ENCODE measurements around the gene TMEM101. TPM values are rescaled to one million over a fixed set of nuclear protein-coding genes. Genes with fewer than 3 reads are reported as not detected.

TMEM101 gene
- total RNA-seq, 1 experiment from 2014 or later = 18.6 TPM

GRCh38 chr17:43978078-43978477 lies 36.7 kb downstream of the TMEM101 start:
- no peak overlapping the region for H3K27ac Mint-ChIP-seq
- TF ChIP-seq CTCF (conservative IDR thresholded peaks at IDR 0.05) = no peak
- no peak overlapping the region for H2BK15ac ChIP-seq (ENCODE audit: low read depth, low read length)
- H3K4me3 Mint-ChIP-seq = no peak overlapping the region
- no peak overlapping the region for H2BK120ac ChIP-seq (ENCODE audit: low read depth, low read length, poor library complexity, severe bottlenecking)
- H3K27me3 ChIP-seq (ENCODE audit: insufficient read depth, low read length) = peaks cover 3% of the 10 kb centered on the region; the same call in 1 of the 2 replicates
- H4K8ac ChIP-seq (replicated peaks; ENCODE audit: insufficient read length, low read depth, low read length) = no peak overlapping the region
- no peak overlapping the region for H3T11ph ChIP-seq (ENCODE audit: low read length)
- peaks cover 2% of the 10 kb centered on the region for H3K23me2 ChIP-seq (ENCODE audit: insufficient read length, low read depth, low read length, poor library complexity, severe bottlenecking)
- H2BK20ac ChIP-seq (ENCODE audit: low read depth, low read length, poor library complexity, severe bottlenecking) = no peak overlapping the region
- H2AK5ac ChIP-seq (ENCODE audit: insufficient read length, low read length) = no peak overlapping the region
- no peaks in the 10 kb centered on the region for H3K36me3 Mint-ChIP-seq (ENCODE audit: insufficient read depth in 1 of 3, low read depth in 3 of 3)
- no peak overlapping the region for H3K4me2 ChIP-seq (ENCODE audit: insufficient read depth, insufficient read length, low read length)
- H3K27me3 Mint-ChIP-seq (ENCODE audit: low read depth) = peaks cover 60% of the 10 kb centered on the region
- H3K9ac ChIP-seq (ENCODE audit: extremely low read depth, insufficient read length, low read length) = no peak overlapping the region
- H4K91ac ChIP-seq (ENCODE audit: insufficient read length, low read depth, low read length) = no peak overlapping the region
- no peak overlapping the region for H2AFZ ChIP-seq (ENCODE audit: low read length)
- H4K5ac ChIP-seq (ENCODE audit: insufficient read length, low read depth, low read length) = no peak overlapping the region
- no peak overlapping the region for H3K56ac ChIP-seq (ENCODE audit: insufficient read length, low read depth, low read length)
- H3K14ac ChIP-seq (ENCODE audit: insufficient read depth, low read length) = no peak overlapping the region
- H2BK5ac ChIP-seq (ENCODE audit: insufficient read length, low read length) = no peak overlapping the region
- no peak overlapping the region for H3K27ac ChIP-seq (ENCODE audit: insufficient read length, low read depth, low read length)
- no peak overlapping the region for H3K4ac ChIP-seq (ENCODE audit: low read depth, low read length)
- no peak for DNase-seq
- H3K23ac ChIP-seq (ENCODE audit: insufficient read length, low read depth, low read length) = no peak overlapping the region
- H3K9me3 ChIP-seq (ENCODE audit: control insufficient read depth, low read depth, low read length) = no peaks in the 10 kb centered on the region
- H4K20me1 ChIP-seq (ENCODE audit: control insufficient read depth, insufficient read depth, insufficient read length) = no peaks in the 10 kb centered on the region
- no peak overlapping the region for H2BK12ac ChIP-seq (ENCODE audit: insufficient read length, low read depth, low read length)
- no CpG with 5 or more reads among the region's 2 CpGs for WGBS (ENCODE audit: extremely low coverage, insufficient read length, low lambda C conversion rate)
- 0 out of 4 replicates have a peak, but pooled peaks cover 0 to 4% of the 10 kb centered on the region in 2 experiments for H3K4me1 Mint-ChIP-seq
- no peaks in the 10 kb centered on the region for H3K79me2 ChIP-seq (ENCODE audit: insufficient read depth, low read length)
- H3K18ac ChIP-seq (ENCODE audit: insufficient read length, low read depth, low read length) = no peak overlapping the region
- H3K4me1 ChIP-seq (ENCODE audit: insufficient read depth, low read length) = no peaks in the 10 kb centered on the region
- H3K79me1 ChIP-seq (ENCODE audit: insufficient read depth, low read depth, low read length, poor library complexity, severe bottlenecking) = no peaks in the 10 kb centered on the region
- no peaks in the 10 kb centered on the region for H3K9me3 Mint-ChIP-seq
